ENCODE data around the gene CPE.

GRCh38 chr4:165477799-165478198, 99.0 kb downstream of the CPE start:
- TF ChIP-seq RARB (CRISPR knock-in tag; IDR thresholded peaks at IDR 0.05) (no peak), ZNF8 (CRISPR knock-in tag; IDR thresholded peaks at IDR 0.05) (no peak), ARNTL (CRISPR knock-in tag; IDR thresholded peaks at IDR 0.05; ENCODE audit: borderline replicate concordance, low read depth) (no peak)

Data from SK-N-SH treated with all-trans-retinoic acid at 6 μM for 48 hours (cell line).